SKM-1 (cell line): ENCODE results near the gene RFXAP.

Experiments used
- DNase-seq: peaks from one replicate; lab custom pipeline; 2025; ENCODE audit not compliant: unreplicated experiment; lab: John Stamatoyannopoulos, UW

RFXAP gene

GRCh38 chr13:36865265-36865664, 46.2 kb downstream of the RFXAP start:
- no peak for DNase-seq

GRCh38 chr13:36866232-36866631, 47.2 kb downstream of the RFXAP start:
- no peak for DNase-seq

DNA sequence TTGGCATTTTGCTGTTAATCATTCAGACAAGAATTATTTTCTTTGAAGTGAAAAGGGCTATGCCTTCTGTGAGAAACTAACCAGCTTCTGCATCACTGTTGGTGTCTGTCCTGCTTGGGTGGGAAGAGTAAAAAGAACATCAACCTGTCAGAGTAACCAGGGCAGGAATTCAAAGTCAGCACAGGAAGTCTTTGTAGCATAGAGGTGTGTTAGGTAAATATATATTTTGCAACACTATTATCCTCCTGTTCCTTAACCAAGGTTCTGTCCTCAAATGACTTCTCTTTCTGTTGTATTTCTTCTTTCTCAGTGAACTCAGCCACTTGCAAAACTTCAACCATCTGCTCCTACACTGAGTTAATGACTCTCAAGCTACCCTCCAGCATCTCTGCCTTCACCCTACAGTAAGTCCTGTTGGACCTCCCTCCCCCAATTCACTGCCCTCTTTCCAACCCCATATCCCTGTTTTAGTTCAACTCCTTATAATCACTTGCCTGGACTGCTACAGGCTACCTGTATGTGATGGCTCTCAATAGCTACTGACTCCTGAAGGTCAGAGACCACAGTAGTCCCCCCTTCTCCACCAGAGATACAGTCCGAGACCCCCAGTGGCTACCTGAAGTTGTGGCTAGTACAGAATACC, 51.1 kb downstream of the RFXAP start:
- peak; percentile 59 for DNase-seq

GRCh38 chr13:36872621-36873020, 53.6 kb downstream of the RFXAP start:
- DNase-seq: no peak

DNA sequence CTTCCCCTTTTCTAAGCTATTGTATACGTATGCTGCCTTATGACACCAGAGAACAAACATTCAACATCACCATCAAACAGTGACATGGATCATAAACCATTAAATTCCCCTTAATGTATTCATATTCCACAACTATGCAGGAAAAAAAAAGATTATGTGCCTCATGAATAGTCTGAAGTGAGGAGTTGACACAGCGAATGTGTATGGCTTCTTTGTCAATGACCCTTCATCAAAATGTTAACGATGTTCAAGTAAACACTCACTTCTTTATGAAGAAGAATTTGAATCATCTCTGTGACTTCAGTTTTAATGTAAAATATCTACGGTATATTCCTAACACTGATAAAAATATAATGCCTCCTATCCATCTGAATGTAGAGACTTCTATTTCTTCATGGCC, 56.4 kb downstream of the RFXAP start:
- no peak for DNase-seq

GRCh38 chr13:36875961-36876360, 56.9 kb downstream of the RFXAP start:
- DNase-seq: no peak
